Skin epidermis (tissue), 12 donors: ENCODE data around the gene SLC25A45.
"Not testable (repeated sequence)": the region's sequence is repeated elsewhere in the genome, so short reads cannot be mapped to it uniquely, and the experiment has no call there.

Experiments used
- H3K27ac ChIP-seq, 21 experiments: fragments of 200-600 bp; sonication (generic) in 11 of 21; one replicate each; pipeline ENCODE4 v1.5.0; 2020; ENCODE audit warnings: mild to moderate bottlenecking in 3 of 21, inconsistent platforms in 2 of 21, moderate library complexity in 2 of 21
- H3K4me3 ChIP-seq, 7 experiments: fragments of 200-600 bp; sonication (generic) in 2 of 7; one replicate each; pipeline ENCODE4 v1.5.0; 2020; ENCODE audit warnings: inconsistent platforms in 2 of 7, mild to moderate bottlenecking in 2 of 7, moderate library complexity in 1 of 7

SLC25A45 gene

DNA sequence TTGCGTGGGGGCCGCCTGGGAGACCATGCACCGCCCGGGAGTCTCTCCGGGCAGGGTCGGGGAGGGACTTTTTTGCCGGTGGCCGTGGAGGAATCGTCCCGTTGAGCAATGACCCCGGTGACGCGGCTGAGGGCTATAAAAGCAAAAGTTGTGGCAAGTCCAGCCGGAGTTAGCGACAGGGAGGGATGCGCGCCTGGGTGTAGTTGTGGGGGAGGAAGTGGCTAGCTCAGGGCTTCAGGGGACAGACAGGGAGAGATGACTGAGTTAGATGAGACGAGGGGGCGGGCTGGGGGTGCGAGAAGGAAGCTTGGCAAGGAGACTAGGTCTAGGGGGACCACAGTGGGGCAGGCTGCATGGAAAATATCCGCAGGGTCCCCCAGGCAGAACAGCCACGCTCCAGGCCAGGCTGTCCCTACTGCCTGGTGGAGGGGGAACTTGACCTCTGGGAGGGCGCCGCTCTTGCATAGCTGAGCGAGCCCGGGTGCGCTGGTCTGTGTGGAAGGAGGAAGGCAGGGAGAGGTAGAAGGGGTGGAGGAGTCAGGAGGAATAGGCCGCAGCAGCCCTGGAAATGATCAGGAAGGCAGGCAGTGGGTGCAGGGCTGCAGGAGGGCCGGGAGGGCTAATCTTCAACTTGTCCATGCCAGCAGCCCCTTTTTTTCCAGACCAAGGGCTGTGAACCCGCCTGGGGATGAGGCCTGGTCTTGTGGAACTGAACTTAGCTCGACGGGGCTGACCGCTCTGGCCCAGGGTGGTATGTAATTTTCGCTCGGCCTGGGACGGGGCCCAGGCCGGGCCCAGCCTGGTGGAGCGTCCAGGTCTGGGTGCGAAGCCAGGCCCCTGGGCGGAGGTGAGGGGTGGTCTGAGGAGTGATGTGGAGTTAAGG, 40.4 kb upstream of the SLC25A45 start, which contains the start of gene NEAT1:
NEAT1 (plus strand) TSS at position 166 of the 883 bp plus-strand sequence.
- Histone ChIP-seq H3K4me3 (peak within 1 kb of the TSS; percentile 55 to 79 (median 74)), H3K27ac (peak within 1 kb of the TSS; percentile 98 to 100 (median 100))

DNA sequence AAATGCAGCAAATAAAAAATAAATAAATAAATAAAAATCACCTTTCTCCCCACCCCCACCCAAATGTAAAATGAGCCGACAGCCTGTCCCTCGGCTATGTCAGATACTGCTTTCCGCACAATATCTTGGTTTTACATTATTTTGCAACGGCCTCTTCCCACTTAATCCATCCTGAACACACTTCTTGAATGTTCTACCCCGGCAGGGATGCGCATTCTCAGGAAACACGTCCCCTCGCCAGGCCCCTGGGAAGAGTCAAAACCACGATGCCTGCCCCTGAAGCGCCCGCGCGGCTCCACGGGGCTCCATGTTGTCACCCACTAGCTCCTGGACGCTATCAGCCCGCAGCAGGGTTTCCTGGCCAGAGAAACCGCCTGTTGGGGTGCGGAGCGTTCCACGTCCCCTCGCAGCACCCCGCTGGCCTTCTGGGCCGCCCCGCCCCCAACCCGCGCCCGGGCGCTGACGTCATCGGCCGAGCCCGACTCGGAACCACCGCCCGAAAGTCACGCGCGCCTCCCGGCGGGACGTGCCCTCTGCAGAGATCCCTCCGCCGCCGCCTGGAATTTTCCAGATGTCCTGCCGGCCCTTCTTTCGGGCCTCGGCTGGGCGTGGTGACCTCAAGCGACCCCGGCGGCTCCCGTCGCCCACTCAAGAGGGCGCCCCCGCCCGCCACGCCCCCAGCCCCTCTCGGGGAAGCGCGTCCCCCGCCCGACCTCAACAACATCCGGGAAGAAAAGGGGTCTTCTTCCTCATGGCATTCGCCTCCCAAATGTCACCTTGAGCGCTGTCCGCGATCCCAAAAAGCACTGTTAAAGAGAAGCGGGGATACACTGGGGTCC, 39.6 kb upstream of the SLC25A45 start:
- Histone ChIP-seq H3K27ac (peak overlapping the region; percentile 98 to 100 (median 100)), H3K4me3 (peak overlapping the region; percentile 55 to 79 (median 74))

DNA sequence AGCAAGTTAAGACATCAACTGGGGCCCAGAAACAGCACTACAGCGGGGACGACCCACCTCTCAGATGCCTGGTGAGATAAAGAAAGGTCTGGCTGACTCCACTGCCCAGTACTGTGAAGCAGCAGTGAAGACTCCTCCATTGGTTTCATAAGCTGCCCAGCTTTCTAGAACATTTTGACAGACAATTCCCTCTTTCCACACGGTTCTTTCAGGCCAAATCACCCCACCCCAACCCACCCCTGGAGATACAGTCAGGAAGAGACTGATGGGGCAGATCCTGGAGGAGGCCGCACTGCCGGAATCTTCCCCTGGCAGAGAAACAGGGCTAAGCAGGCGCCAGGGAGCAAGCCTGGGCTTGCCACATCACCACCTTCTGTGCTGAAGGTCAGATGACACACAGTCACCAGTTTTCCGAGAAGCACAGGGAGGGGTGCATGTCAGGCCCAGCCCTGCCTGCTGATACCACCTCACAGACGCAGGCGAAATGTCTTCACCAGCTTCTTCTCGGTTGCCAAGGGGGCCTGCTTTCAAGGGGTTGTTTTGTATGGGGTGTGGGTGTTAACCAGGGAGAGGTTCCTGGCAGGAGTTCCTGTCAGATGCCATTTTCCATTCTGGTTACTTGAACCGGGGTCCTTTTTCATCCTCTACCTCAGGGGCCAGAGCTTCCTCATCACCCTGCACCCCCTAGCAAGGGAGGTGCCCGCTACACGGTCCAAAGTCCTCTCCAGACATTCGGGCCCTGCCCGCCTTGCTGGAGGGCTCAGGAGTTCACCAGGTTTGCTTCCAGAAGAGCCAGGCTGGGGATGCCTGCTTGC, 38.7 kb upstream of the SLC25A45 start:
- Histone ChIP-seq H3K4me3 (peak overlapping the region; percentile 55 to 79 (median 74)), H3K27ac (peak overlapping the region; percentile 98 to 100 (median 100))

GRCh38 chr11:65420506-65420905, 38.1 kb upstream of the SLC25A45 start:
- peak overlapping the region; percentile 56 to 100 (median 100) for H3K27ac ChIP-seq
- H3K4me3 ChIP-seq, result peak overlapping the region; percentile 3 to 78 (median 67)

- H3K4me3 ChIP-seq, result peak overlapping the region; percentile 22 to 78 (median 67)
Observed at GRCh38 chr11:65419772-65420481, 37.5 kb upstream of the SLC25A45 start.

GRCh38 chr11:65419460-65419771, 37.0 kb upstream of the SLC25A45 start:
- Histone ChIP-seq H3K4me3 (peak overlapping the region; percentile 22 to 78 (median 67)), H3K27ac (peak overlapping the region; percentile 97 to 100 (median 100))

More at GRCh38 chr11:65419772-65420481, 37.5 kb upstream of the SLC25A45 start:
- H3K27ac ChIP-seq, result peak overlapping the region; percentile 97 to 100 (median 100)

- peak overlapping the region; percentile 97 to 100 (median 100) for H3K27ac ChIP-seq
- peak overlapping the region; percentile 22 to 78 (median 67) for H3K4me3 ChIP-seq
Observed at GRCh38 chr11:65418681-65419459, 36.4 kb upstream of the SLC25A45 start.

DNA sequence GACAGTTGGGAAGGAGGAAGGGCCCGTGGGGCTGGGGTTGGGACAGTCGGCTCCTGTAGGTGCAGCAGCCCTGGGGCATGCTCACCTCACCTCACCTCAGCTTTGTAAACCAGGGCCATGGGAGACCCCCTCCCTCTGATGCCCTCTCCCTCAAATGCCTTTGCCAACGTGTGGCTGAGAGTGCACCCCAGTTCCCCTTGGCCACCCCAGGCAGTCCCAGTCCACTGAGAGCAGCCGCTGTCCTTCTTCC, 35.9 kb upstream of the SLC25A45 start:
- H3K4me3 ChIP-seq, result peak overlapping the region; percentile 20 to 76 (median 29)
- H3K27ac ChIP-seq, result peak overlapping the region; percentile 68 to 100 (median 100)

- Histone ChIP-seq H3K4me3 (peak overlapping the region; percentile 20 to 76 (median 29)), H3K27ac (peak overlapping the region; percentile 68 to 100 (median 100))
Observed at GRCh38 chr11:65417702-65418430, 35.4 kb upstream of the SLC25A45 start.

- Histone ChIP-seq H3K27ac (peak overlapping the region in 20 of 21 experiments; percentile 99 to 100 (median 100)), H3K4me3 (peak overlapping the region; percentile 20 to 76 (median 29))
Observed at GRCh38 chr11:65416841-65417701, 34.6 kb upstream of the SLC25A45 start.

DNA sequence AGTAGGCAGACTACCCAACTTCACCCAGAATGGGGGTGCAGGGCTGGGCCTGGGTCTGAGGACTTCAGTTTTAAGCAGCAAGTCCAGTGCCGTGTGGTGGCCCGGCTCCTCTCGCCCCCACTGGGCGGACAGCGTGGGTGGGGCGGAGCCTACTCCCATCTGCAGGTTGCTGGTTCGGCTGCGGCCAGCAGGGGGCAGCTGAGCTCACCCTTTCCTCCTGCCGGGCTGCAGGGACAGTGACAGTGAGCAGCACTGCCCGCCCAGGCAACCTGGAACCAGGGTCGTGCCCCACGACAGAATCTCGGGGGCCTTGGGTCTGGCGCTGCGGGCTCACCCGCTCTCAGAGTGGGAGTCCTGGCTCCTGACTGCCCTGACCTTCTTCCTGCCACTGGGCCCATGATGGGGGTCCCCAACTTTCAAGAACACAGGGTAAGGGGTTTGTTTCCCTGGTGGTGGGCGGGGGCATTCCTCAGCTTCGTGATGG, 33.9 kb upstream of the SLC25A45 start:
- Histone ChIP-seq H3K4me3 (peak overlapping the region; percentile 18 to 76 (median 29)), H3K27ac (peak overlapping the region in 20 of 21 experiments; percentile 99 to 100 (median 100))

GRCh38 chr11:65415499-65416340, 33.3 kb upstream of the SLC25A45 start:
- H3K27ac ChIP-seq, result peak overlapping the region in 19 of 21 experiments; percentile 27 to 100 (median 100)
- H3K4me3 ChIP-seq, result peak overlapping the region; percentile 18 to 76 (median 29)

DNA sequence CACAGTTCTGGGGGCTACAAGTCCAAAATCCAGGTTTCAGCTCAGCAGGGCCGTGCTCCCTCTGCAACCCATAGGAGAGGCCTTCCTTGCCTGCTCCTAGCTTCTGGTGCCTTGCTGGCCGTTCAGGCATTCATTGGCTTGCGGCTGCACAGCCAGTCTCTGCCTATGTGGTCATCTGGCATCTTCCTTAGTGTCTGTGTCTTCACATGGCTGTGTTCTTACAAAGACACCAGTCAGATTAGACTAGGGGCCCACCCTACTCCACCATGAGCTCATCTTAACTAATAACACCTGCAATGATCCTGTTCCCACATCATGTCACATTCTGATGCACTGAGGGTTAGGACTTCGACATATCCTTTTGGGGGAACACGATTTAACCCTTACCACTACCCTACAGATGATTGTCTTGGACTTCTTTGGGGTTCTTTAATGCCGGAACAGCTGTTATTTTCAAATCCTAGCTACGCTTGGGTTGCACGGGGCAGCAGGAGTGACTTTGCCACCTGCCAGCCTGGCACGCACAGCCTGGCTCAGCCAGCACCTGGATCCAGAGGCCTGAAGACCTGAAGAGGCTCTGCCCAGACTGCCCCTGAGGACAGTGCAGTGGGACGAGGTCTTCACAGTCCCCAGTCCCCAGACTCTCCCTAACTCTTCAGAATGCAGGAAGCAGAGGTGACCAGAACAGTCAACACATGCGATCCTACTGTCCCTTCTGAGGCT, 32.5 kb upstream of the SLC25A45 start:
- no peak overlapping the region for H3K4me3 ChIP-seq
- H3K27ac ChIP-seq, result peak overlapping the region in 3 of 21 experiments; percentile 33 to 100 (median 99)

DNA sequence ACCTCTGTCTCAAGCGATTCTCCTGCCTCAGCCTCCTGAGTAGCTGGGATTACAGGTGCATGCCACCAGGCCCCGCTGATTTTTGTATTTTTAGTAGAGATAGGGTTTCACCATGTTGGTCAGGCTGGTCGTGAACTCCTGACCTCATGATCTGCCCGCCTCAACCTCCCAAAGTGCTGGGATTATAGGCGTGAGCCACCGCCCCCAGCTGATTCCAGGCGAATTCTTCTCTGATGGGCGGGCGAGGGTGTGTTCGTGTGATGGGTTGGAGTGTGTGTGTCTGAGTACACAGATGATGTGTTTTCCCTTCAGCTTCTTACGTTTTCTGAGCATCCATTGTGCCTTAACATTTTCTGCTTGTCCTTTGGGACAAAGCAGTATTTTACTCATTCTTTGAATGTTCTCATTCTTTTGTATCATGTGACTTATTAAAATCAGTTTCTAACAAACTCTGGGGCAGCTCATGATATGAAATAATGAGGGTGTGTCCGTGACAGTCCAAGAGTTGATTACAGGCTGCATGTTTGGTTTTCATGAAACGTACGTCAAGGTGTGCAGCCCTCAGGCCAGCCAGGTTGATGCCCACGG, 30.7 kb upstream of the SLC25A45 start:
- peak overlapping the region in 6 of 21 experiments; percentile 40 to 63 (median 50) for H3K27ac ChIP-seq
- H3K4me3 ChIP-seq, result not testable (repeated sequence)
